ENCODE data around the gene DOLPP1. TPM values are rescaled to one million over a fixed set of nuclear protein-coding genes. Genes with fewer than 3 reads are reported as not detected.

DOLPP1 gene
- total and polyA plus RNA-seq, 2 of the 8 experiments (the other 6 are each of a cell fraction or from before 2014, with no cell fraction given), result 36.0 to 45.3 TPM

DNA sequence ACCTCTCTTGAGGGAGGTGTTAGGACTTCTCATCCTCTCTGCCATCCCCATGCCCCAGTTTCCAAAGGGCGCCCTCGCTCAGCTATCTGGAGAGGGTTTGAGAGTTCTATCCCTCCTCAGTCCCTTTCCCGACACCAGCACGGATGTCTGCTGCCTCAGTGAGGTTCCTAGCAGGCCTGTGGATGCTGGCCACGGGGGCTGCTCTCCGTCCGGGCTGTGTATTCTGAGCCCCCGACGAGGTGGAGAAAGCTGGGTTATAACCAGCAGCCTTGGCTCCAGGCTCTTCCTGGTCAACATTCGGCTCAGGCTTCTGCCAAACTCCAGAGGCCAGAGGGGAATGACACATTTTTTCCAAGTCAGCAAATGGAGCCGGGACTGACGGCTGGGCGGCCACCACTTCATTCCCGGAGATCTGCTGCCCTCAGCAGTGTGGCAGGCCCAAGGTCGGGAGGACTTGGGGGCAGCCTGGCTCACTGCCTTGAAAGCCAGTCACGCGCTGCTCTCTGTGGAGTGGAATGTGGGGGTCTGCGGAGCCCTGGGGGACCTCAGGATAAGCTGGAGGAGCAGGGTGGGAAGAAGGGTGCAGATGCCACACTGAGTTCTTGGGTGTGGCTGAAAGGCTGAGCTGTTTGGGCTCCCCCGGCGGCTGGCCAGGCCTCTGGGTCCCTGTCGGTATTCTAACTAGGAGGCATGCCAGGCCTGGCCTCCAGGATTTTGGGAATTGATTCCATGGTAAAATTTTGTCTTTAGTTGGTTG is 57.7 kb downstream of the DOLPP1 start:
- no peak overlapping the region for H3K27ac ChIP-seq (ENCODE audit: low read depth, low read length)
- FAIRE-seq, result no peak
- no peak for DNase-seq (ENCODE audit: low read depth in 1 of 2, low spot score in 2 of 2)
- TF ChIP-seq RAD21 (IDR thresholded peaks at IDR 0.05 in 1 of 2, conservative IDR thresholded peaks at IDR 0.05 in 1 of 2; ENCODE audit: low read depth in 2 of 2, low read length in 2 of 2), result no peak
- TF ChIP-seq E2F6 (IDR thresholded peaks at IDR 0.05), result no peak
- no peak for TF ChIP-seq JUN (IDR thresholded peaks at IDR 0.05; ENCODE audit: low read depth, low read length)
- no peak for TF ChIP-seq POLR2A (IDR thresholded peaks at IDR 0.05; ENCODE audit: control extremely low read depth in 1 of 2, low read depth in 2 of 2, low read length in 2 of 2)
- TF ChIP-seq HDAC2 (IDR thresholded peaks at IDR 0.05; ENCODE audit: borderline replicate concordance in 1 of 2, low read depth in 2 of 2, low read length in 2 of 2), result no peak
- TF ChIP-seq, protein P1, sequence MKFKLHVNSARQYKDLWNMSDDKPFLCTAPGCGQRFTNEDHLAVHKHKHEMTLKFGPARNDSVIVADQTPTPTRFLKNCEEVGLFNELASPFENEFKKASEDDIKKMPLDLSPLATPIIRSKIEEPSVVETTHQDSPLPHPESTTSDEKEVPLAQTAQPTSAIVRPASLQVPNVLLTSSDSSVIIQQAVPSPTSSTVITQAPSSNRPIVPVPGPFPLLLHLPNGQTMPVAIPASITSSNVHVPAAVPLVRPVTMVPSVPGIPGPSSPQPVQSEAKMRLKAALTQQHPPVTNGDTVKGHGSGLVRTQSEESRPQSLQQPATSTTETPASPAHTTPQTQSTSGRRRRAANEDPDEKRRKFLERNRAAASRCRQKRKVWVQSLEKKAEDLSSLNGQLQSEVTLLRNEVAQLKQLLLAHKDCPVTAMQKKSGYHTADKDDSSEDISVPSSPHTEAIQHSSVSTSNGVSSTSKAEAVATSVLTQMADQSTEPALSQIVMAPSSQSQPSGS (IDR thresholded peaks at IDR 0.05; ENCODE audit: low read length), result no peak
- TF ChIP-seq KDM5A (IDR thresholded peaks at IDR 0.05; ENCODE audit: low read length), result no peak
- TF ChIP-seq GABPA (IDR thresholded peaks at IDR 0.05; ENCODE audit: borderline replicate concordance, insufficient read depth, low read length), result no peak

More for the DNA sequence above, 57.7 kb downstream of the DOLPP1 start:
- Histone ChIP-seq H3K23ac (ENCODE audit: insufficient read length) (no peak overlapping the region), H3K4me2 (ENCODE audit: insufficient read depth in 1 of 2, low read depth in 2 of 2, low read length in 2 of 2) (no peak overlapping the region), H3K36me3 (ENCODE audit: control insufficient read depth in 2 of 4, insufficient read depth in 4 of 4, low read length in 3 of 4) (peaks cover under 1 to 26% (median 15%) of the 10 kb centered on the region in 4 experiments; a peak in 7 of 8 replicates), H3K56ac (replicated peaks; ENCODE audit: insufficient read length, low read depth, low read length) (no peak overlapping the region), H3K4ac (replicated peaks; ENCODE audit: insufficient read length, low read depth, low read length) (no peak overlapping the region), H3K14ac (ENCODE audit: insufficient read length) (no peak overlapping the region), H4K5ac (ENCODE audit: insufficient read length, low read depth, low read length) (no peak overlapping the region), H3K9ac (replicated peaks in 1 of 4; ENCODE audit: extremely low read depth in 1 of 4, low read depth in 3 of 4, low read length in 3 of 4) (no peak overlapping the region), H2BK12ac (ENCODE audit: low read depth, low read length) (peak overlapping the region; percentile 81; the same call in 1 of the 2 replicates), H3K9me3 (ENCODE audit: insufficient read depth in 2 of 2, low read depth in 1 of 2, low read length in 1 of 2) (no peaks in the 10 kb centered on the region), H2BK15ac (ENCODE audit: low read length) (no peak overlapping the region), H2AFZ (ENCODE audit: low read length) (no peak overlapping the region), H3K18ac (ENCODE audit: extremely low read depth, low read length) (no peak overlapping the region), H2AK5ac (ENCODE audit: low read depth, low read length) (no peak overlapping the region), H4K8ac (ENCODE audit: extremely low read depth, insufficient read depth, low read length) (peak overlapping the region; percentile 65), H3K79me2 (ENCODE audit: control insufficient read depth in 1 of 2, insufficient read depth in 2 of 2, low read length in 2 of 2) (peaks cover 2 to 11% of the 10 kb centered on the region in 2 experiments; a peak in 2 of 4 replicates), H3K27me3 (replicated peaks in 1 of 4; ENCODE audit: control insufficient read depth in 3 of 4, extremely low read depth in 1 of 4, insufficient read depth in 3 of 4, low read length in 3 of 4) (no peaks in the 10 kb centered on the region), H2BK5ac (ENCODE audit: low read depth, low read length) (peak overlapping the region; percentile 52; the same call in 1 of the 2 replicates), H4K91ac (replicated peaks; ENCODE audit: insufficient read length, low read length) (peak overlapping the region; percentile 12), H2BK20ac (ENCODE audit: low read length) (no peak overlapping the region), H3K4me1 (replicated peaks in 1 of 4; ENCODE audit: control insufficient read depth in 3 of 4, insufficient read depth in 4 of 4, low read length in 3 of 4) (peaks cover 27 to 40% (median 34%) of the 10 kb centered on the region in 4 experiments), H3K4me3 (ENCODE audit: extremely low read depth in 1 of 4, insufficient read depth in 2 of 4, low read depth in 3 of 4, low read length in 4 of 4) (no peak overlapping the region), H2BK120ac (replicated peaks; ENCODE audit: low read depth, low read length) (no peak overlapping the region), H4K20me1 (replicated peaks in 1 of 2; ENCODE audit: control insufficient read depth in 1 of 2, insufficient read depth in 2 of 2, low read length in 2 of 2) (peaks cover 0 to 2% of the 10 kb centered on the region in 2 experiments), H3K23me2 (ENCODE audit: low read depth, low read length) (peaks cover 11% of the 10 kb centered on the region; the same call in 1 of the 2 replicates), H3K79me1 (ENCODE audit: low read depth, low read length) (0 out of 2 replicates have a peak, but pooled peaks cover 4% of the 10 kb centered on the region)
- 82% methylated on average over 21 of the region's 21 CpGs; no CpG with 5 or more reads in 1 of the 2 experiments for whole genome bisulfite sequencing, 2 experiments (ENCODE audit: extremely low coverage in 1 of 2, insufficient coverage in 1 of 2, insufficient read length in 1 of 2, insufficient replicate concordance in 2 of 2, low coverage in 1 of 2, low lambda C conversion rate in 2 of 2, missing lambda C conversion rate in 1 of 2)
- CTCF ChIA-PET (ENCODE audit: partially characterized antibody), result interaction anchor here (0.6 to 36.8 kb wide), 49 partner anchors 9 to 646 kb away, joined by 3 to 831 read pairs (median 4); partner anchors contain the start of genes C9orf50, IER5L and NTMT1
- POLR2A ChIA-PET (ENCODE audit: partially characterized antibody), result interaction anchor here (0.7 to 3.4 kb wide), 16 partner anchors 8 to 627 kb away, joined by 3 to 28 read pairs (median 4); partner anchors contain the start of genes IER5L, NTMT1 and PTPA

Data from H1 (cell line).